ENCODE results near the gene PRORP. TPM values are rescaled to one million over a fixed set of nuclear protein-coding genes. Genes with fewer than 3 reads are reported as not detected.

Gene PRORP
- total RNA-seq, 2 experiments from 2014 or later = 27.0 to 32.0 TPM

- Histone ChIP-seq H3K4me1 (ENCODE audit: insufficient read depth, low read length) (peaks cover 3% of the 10 kb centered on the region), H3K27ac (ENCODE audit: low read depth in 1 of 2, low read length in 2 of 2) (no peak overlapping the region), H3K36me3 (ENCODE audit: insufficient read depth, low read length) (peaks cover 16% of the 10 kb centered on the region), H3K27me3 (ENCODE audit: control insufficient read depth in 1 of 2, insufficient read depth in 2 of 2, low read length in 2 of 2) (no peaks in the 10 kb centered on the region), H3K9me3 (ENCODE audit: control insufficient read depth in 1 of 2, insufficient read depth in 1 of 2, low read length in 2 of 2) (no peaks in the 10 kb centered on the region), H3K4me3 (ENCODE audit: low read length) (no peak overlapping the region)
- no peak overlapping the region for H3K4me3 Mint-ChIP-seq
- intact Hi-C loops (cut with DNase I, micrococcal nuclease) = loop anchor here in 1 of 2 experiments (5.0 kb wide), 1 partner anchor 37 kb away; no protein-coding TSS in a partner anchor
- peaks cover 76% of the 10 kb centered on the region for H3K36me3 Mint-ChIP-seq (ENCODE audit: low read depth)
- no peaks in the 10 kb centered on the region for H3K27me3 Mint-ChIP-seq
- H3K27ac Mint-ChIP-seq = no peak overlapping the region
- H3K4me1 Mint-ChIP-seq (ENCODE audit: low read depth) = peaks cover 29% of the 10 kb centered on the region
- ATAC-seq (ENCODE audit: poor library complexity) (no peak), DNase-seq (no peak)
- H3K9me3 Mint-ChIP-seq = no peaks in the 10 kb centered on the region
- ChIA-PET CTCF (no interaction called here), POLR2A (no interaction called here)
- TF ChIP-seq CTCF (IDR thresholded peaks at IDR 0.05) = no peak
Observed at GRCh38 chr14:35164849-35165248, 42.5 kb downstream of the PRORP start.

GRCh38 chr14:35167496-35167895, 45.1 kb downstream of the PRORP start:
- Mint-ChIP-seq H3K27ac (no peak overlapping the region), H3K4me3 (no peak overlapping the region), H3K4me1 (ENCODE audit: low read depth) (peaks cover 8% of the 10 kb centered on the region), H3K9me3 (no peaks in the 10 kb centered on the region), H3K27me3 (no peaks in the 10 kb centered on the region), H3K36me3 (ENCODE audit: low read depth) (peaks cover 73% of the 10 kb centered on the region)
- ChIA-PET CTCF (no interaction called here), POLR2A (no interaction called here)
- Histone ChIP-seq H3K27ac (ENCODE audit: low read depth in 1 of 2, low read length in 2 of 2) (no peak overlapping the region), H3K4me3 (ENCODE audit: low read length) (no peak overlapping the region), H3K27me3 (ENCODE audit: control insufficient read depth in 1 of 2, insufficient read depth in 2 of 2, low read length in 2 of 2) (no peaks in the 10 kb centered on the region), H3K36me3 (ENCODE audit: insufficient read depth, low read length) (peaks cover 16% of the 10 kb centered on the region), H3K9me3 (ENCODE audit: control insufficient read depth in 1 of 2, insufficient read depth in 1 of 2, low read length in 2 of 2) (no peaks in the 10 kb centered on the region), H3K4me1 (ENCODE audit: insufficient read depth, low read length) (no peaks in the 10 kb centered on the region)
- intact Hi-C loops (cut with DNase I, micrococcal nuclease) = no loop called here
- ATAC-seq (ENCODE audit: poor library complexity) (no peak), DNase-seq (no peak)
- no peak for TF ChIP-seq CTCF (IDR thresholded peaks at IDR 0.05)

Other genes starting within 250 kb of the PRORP start
- 10 to 100 TPM; 46.5 to 52.3 TPM for gene BAZ1A, start 247.2 kb upstream of the PRORP start, total RNA-seq
- 10 to 100 TPM; 30.3 to 32.7 TPM for gene SRP54, start 139.6 kb upstream of the PRORP start, total RNA-seq
- gene FAM177A1, start 76.3 kb upstream of the PRORP start, total RNA-seq = 100 to 1,000 TPM; 172 to 186 TPM
- gene PPP2R3C, start 562 bp upstream of the PRORP start, total RNA-seq = 10 to 100 TPM; 34.9 to 37.6 TPM
- 10 to 100 TPM; 80.8 TPM for gene PSMA6, start 169.8 kb downstream of the PRORP start, total RNA-seq